Vagina (tissue), 2 donors: ENCODE measurements around the gene RNF208.

Experiments
- CTCF ChIP-seq, 3 experiments: fragments of 450-650 bp in 2 of 3; fragments of 200-600 bp in 1 of 3; sonication (generic) in 1 of 3; IDR thresholded peaks; one replicate each; pipeline ENCODE4 v1.5.1; 2017 to 2019; ENCODE audit warnings: antibody characterized with exemption in 3 of 3, mild to moderate bottlenecking in 2 of 3, moderate library complexity in 2 of 3
- POLR2A ChIP-seq, 2 donors: fragments of 450-650 bp; IDR thresholded peaks; one replicate each; pipeline ENCODE4 v1.6.1; 2017; ENCODE audit warnings: antibody characterized with exemption in 2 of 2, mild to moderate bottlenecking in 2 of 2, moderate library complexity in 2 of 2
- POLR2AphosphoS5 ChIP-seq, 2 donors: sonication (generic); formaldehyde crosslinking; IDR thresholded peaks; one replicate each; pipeline ENCODE4 v1.9.0; 2017; ENCODE audit warnings: antibody characterized with exemption in 2 of 2, mild to moderate bottlenecking in 2 of 2, low read depth in 1 of 2; ENCODE audit not compliant: insufficient read depth in 1 of 2

GRCh38 chr9:137264067-137264466 lies 42.0 kb upstream of the RNF208 start:
- TF ChIP-seq CTCF (IDR thresholded peaks at IDR 0.05) (no peak), POLR2AphosphoS5 (IDR thresholded peaks at IDR 0.05; ENCODE audit: insufficient read depth in 1 of 2, low read depth in 1 of 2) (no peak), POLR2A (IDR thresholded peaks at IDR 0.05) (no peak)
